Brain microvascular endothelial cell (primary cell): ENCODE data around the gene TCF4.

Experiments
- DNase-seq: peaks from one replicate; pipeline ENCODE4 v3.0.0-alpha.2; 2020
- H3K27ac ChIP-seq: fragments of 250-450 bp; sonication (Bioruptor Pico); 2 replicates; pipeline ENCODE4 v1.5.1; 2020; ENCODE audit warnings: mild to moderate bottlenecking, moderate library complexity
- H3K27me3 ChIP-seq: fragments of 250-450 bp; sonication (Bioruptor Pico); replicated peaks from 2 replicates; pipeline ENCODE4 v1.5.1; 2020; ENCODE audit warnings: mild to moderate bottlenecking
- H3K36me3 ChIP-seq: fragments of 250-450 bp; sonication (Bioruptor Pico); replicated peaks from 2 replicates; pipeline ENCODE4 v1.5.1; 2020; ENCODE audit warnings: mild to moderate bottlenecking
- H3K4me3 ChIP-seq: 2 replicates; pipeline ENCODE4 v1.5.1; 2011; ENCODE audit warnings: low read depth, mild to moderate bottlenecking, control low read depth, low read length, moderate library complexity
- in situ Hi-C: cut with HindIII; loops from 2 replicates; pipeline ENCODE4 v1.10.0; 2017; ENCODE audit warnings: low sequenced_read_pairs, low pct_ligation_motif_present
- TF ChIP-seq, protein P1 (sequence below): IDR thresholded peaks from 2 replicates; pipeline ENCODE4 v1.5.1; 2011; ENCODE audit warnings: low read depth, mild to moderate bottlenecking, moderate library complexity, low read length, control low read depth, inconsistent platforms; ENCODE audit errors: missing control alignments

TCF4 gene

GRCh38 chr18:55280503-55280902 is 307.5 kb downstream of the TCF4 start:
- DNase-seq: no peak
- no peak overlapping the region for H3K4me3 ChIP-seq
- no peaks in the 10 kb centered on the region for H3K36me3 ChIP-seq
- no peaks in the 10 kb centered on the region for H3K27me3 ChIP-seq
- in situ Hi-C loops: no loop called here
- TF ChIP-seq, protein P1, sequence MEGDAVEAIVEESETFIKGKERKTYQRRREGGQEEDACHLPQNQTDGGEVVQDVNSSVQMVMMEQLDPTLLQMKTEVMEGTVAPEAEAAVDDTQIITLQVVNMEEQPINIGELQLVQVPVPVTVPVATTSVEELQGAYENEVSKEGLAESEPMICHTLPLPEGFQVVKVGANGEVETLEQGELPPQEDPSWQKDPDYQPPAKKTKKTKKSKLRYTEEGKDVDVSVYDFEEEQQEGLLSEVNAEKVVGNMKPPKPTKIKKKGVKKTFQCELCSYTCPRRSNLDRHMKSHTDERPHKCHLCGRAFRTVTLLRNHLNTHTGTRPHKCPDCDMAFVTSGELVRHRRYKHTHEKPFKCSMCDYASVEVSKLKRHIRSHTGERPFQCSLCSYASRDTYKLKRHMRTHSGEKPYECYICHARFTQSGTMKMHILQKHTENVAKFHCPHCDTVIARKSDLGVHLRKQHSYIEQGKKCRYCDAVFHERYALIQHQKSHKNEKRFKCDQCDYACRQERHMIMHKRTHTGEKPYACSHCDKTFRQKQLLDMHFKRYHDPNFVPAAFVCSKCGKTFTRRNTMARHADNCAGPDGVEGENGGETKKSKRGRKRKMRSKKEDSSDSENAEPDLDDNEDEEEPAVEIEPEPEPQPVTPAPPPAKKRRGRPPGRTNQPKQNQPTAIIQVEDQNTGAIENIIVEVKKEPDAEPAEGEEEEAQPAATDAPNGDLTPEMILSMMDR: no peak
- no peak overlapping the region for H3K27ac ChIP-seq

DNA sequence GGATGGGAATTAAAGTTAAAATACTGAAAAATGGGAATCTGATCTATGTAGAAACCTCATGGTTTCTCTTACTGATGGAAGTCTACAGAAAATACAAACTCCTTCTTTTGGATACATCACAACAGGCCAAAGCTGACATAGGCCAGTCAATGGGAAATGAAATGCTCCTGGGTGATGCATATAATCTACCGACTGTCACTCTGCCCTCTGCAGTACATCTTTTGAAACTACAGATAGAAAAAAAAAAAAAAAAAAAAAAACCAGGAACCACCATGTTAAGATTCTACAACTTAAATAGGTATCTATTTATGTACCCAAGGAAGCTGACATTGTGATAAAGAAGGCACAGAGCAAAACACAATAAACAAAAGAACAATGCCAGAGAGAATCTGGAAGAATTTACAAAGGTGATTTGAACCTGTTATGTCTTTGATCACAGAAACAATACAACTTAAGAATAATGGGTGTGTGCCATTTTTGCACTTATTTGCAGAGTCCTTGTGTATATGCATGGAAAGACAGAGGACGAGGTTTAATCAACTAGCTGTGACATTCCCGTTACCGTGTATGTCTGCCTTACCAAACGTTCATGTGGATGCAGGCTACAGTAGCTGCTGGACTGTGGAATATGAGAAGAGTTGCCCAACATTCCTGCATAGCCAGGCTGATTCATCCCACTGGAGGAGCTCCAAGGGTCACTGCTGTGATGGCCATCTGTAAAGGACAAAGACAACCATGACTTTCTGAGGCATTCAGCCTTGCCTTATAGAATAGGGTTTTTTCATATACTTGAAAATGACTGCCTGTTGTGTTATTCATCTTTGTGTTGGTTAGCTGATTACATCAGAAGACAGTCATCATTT is 312.7 kb downstream of the TCF4 start:
- Histone ChIP-seq H3K27ac (no peak overlapping the region), H3K4me3 (no peak overlapping the region), H3K27me3 (no peaks in the 10 kb centered on the region), H3K36me3 (peaks cover 7% of the 10 kb centered on the region)
- TF ChIP-seq, protein P1: peak; percentile 37
- peak; percentile 66 for DNase-seq
- in situ Hi-C loops: no loop called here

DNA sequence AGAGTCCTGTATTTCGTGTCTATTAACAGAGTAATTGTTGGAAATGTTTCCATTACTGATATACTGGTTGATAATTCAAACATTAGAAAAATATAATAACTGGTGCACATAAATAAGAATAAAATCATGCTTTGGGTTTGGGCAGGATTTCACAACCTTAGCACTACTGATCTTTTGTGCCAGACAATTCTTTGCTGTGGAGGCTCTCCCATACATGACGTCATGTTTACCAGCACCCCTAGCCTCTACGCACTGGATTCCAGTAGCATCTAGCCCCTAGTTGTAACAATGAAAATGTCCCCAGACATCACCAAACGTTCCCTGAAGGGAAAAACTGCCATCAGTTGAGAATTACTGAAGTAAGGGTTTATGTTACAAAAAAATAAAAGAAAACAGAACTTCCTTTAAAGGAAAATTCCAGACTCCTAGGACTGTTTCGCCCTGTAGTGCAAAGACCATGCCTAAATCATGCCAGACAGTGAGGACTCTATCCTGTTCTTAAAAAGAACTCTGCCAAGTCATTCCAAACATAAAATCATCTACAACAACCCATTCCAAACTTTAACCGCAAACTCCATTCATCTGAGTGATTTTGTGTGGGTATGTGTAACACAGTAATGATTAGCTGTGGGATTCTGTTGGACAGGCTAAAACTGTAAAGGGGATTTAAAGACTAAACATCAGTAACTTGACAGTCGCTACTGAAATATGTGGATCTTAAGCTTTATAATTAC is 315.3 kb downstream of the TCF4 start:
- no peak for DNase-seq
- Histone ChIP-seq H3K27me3 (no peaks in the 10 kb centered on the region), H3K27ac (no peak overlapping the region), H3K36me3 (peaks cover 7% of the 10 kb centered on the region), H3K4me3 (no peak overlapping the region)
- TF ChIP-seq, protein P1: no peak
- in situ Hi-C loops: no loop called here

DNA sequence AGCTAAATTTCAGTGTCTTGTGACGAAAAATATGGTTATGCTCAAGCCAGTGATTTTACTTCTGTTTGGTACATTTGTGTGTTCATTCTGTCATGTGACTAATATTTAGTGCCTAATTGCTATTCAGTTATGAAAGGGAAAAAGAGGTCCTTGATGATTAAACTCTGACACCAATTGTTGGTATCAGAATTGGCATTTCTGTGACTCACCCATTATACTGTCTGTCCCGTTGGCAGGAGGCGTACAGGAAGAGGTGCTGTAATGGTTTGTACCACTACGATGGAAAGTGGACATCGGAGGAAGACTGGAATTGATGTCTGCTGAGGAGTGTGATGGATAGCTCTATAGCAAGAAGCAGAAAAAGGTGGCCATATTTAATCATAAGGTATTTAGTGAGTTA is 318.4 kb downstream of the TCF4 start:
- TF ChIP-seq, protein P1: no peak
- Histone ChIP-seq H3K27ac (no peak overlapping the region), H3K36me3 (peaks cover 6% of the 10 kb centered on the region), H3K4me3 (no peak overlapping the region), H3K27me3 (no peaks in the 10 kb centered on the region)
- in situ Hi-C loops: no loop called here
- no peak for DNase-seq

- Histone ChIP-seq H3K27ac (no peak overlapping the region), H3K4me3 (no peak overlapping the region), H3K36me3 (peaks cover 3% of the 10 kb centered on the region), H3K27me3 (no peaks in the 10 kb centered on the region)
- in situ Hi-C loops: no loop called here
- no peak for DNase-seq
- TF ChIP-seq, protein P1: no peak
Measured at GRCh38 chr18:55268628-55269275, 319.2 kb downstream of the TCF4 start.
